HG03460 (cell line): Measurements from ENCODE around the gene NEK5.
"Not testable (repeated sequence)": the region's sequence is repeated elsewhere in the genome, so short reads cannot be mapped to it uniquely, and the experiment has no call there.

Experiments
- ATAC-seq: cut with Tn5 transposase; IDR thresholded peaks from one replicate; pipeline ENCODE4 v1.9.1; 2021; ENCODE audit not compliant: unreplicated experiment

NEK5 gene, protein sequence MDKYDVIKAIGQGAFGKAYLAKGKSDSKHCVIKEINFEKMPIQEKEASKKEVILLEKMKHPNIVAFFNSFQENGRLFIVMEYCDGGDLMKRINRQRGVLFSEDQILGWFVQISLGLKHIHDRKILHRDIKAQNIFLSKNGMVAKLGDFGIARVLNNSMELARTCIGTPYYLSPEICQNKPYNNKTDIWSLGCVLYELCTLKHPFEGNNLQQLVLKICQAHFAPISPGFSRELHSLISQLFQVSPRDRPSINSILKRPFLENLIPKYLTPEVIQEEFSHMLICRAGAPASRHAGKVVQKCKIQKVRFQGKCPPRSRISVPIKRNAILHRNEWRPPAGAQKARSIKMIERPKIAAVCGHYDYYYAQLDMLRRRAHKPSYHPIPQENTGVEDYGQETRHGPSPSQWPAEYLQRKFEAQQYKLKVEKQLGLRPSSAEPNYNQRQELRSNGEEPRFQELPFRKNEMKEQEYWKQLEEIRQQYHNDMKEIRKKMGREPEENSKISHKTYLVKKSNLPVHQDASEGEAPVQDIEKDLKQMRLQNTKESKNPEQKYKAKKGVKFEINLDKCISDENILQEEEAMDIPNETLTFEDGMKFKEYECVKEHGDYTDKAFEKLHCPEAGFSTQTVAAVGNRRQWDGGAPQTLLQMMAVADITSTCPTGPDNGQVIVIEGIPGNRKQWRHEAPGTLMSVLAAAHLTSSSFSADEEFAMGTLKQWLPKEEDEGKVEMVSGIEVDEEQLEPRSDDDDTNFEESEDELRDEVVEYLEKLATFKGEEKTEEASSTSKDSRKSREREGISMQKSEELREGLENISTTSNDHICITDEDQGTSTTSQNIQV

DNA sequence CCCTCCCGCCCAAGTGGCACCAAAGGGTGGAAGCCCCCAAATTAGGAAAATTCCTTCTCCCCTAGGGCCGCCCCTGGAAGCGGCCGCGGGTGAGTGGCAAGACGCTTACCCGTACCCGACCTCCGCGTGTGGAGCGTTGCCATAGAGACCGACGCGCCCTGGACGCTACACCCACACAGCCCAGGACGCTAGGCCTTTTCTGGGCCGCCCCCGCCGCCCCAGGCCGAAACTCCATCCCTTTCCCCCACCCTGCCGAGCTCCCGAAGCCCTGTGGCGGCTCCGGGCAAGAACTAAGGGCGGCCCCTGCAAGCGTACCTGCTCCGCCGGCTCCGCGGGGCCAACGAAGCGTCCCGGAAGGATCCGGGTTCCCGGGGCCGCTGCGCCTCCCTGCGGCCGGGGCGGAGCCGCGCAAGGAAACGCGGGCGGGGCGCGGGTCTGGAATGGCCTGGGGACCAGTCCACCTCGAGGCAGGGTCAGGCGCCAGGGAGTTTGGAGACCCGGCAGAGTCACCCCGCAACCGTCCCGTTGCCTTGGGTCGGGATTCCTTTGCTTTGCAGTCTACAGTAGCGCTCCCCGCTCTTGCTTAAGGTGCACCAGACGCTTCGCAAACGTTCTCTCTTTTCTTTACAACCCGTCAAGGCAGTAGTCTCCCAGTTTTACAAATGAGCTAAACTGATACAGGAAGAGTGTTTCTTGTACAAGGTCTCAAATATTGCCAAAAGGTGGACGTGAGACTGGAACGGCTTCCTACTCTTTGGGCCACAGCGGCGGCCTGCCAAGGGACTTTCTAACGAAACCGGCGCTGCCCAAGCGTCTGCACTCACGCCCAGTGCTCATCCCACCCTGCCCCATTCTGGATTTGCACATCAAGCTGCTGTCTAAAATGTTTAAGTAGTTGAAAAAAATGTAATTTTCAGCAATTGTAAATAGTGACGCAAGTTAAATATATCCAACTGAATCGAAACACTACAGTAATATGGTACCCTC, at the start of gene NEK5:
NEK5 (minus strand) TSS at position 360 of the 987 bp plus-strand sequence. CDS start 1,591 bp downstream, outside the sequence.
- ATAC-seq, result peak; percentile 75

DNA sequence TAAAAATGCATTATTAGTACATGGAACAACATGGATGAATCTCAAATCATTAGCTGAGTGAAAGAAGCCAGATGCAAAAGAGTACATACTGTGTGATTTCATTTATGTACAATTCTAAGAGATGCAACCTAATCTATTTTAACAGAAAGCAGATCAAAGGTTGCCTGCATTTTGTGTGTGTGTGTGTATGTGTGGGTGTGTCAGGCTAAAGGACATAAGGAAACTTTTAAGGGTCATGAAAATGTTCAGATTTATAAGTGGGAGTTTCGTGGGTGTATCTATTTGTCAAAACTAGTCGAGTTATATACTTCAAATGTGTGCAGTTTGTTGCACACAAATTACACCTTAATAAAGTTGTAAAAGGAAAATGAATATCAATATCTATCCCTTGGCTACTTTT, 48.4 kb upstream of the NEK5 start:
- ATAC-seq, result no peak

DNA sequence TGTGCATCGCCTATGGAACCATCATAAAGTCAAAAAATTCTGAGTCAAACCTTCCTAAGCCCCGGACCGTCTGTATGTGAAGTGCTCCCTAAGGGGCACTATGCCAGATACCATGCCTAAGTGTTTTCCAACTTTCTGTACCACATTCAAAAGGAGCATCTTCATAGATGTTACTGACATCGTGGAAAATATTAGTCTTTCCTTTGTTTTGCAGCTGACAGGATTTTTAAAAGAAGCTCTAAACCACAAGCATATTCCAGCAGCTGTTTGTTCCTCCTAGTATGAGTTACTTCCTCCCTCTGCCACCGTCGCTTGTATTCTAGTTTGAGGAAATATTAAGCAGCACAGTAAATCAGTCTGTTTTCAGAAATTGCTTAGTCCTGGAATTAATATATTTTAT, 45.1 kb upstream of the NEK5 start:
- ATAC-seq, result not testable (repeated sequence)

DNA sequence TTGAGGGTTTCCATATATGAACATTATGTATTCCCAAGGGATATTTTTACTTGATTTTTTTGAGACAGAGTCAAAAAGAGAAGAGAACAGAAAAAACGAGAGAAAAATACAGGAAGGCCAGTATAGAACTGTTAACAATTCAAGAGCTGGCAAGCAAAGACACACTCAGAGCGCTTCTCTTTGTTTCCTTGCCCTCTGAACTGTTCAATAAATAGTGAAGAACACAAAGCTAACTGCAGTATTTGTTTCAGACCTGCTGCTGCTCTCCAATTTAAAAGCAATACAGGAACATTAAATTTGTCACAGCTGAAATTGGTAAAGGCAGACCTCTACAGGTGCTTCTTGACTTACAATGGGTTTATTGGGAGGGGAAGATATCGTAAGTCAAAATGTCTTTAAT, 44.5 kb upstream of the NEK5 start:
- ATAC-seq, result no peak

DNA sequence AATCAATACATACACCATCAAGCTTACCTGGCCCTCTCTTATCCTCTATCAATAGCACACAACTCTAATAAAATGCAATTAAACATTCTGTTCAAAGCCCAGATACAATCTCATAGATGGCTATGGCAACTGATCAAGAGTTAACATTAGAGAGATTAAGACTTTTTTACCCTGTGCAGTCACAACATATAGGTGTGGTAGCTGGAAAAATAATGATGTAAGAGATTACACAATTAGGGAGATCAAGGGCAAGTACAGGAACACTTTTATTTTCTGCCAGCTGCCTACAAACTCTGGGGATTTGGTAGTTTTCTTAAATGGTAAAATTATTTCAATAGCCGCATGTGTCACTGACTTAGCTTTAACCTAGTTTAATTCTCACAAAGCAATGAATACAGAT, 42.8 kb upstream of the NEK5 start:
- ATAC-seq, result not testable (repeated sequence)

DNA sequence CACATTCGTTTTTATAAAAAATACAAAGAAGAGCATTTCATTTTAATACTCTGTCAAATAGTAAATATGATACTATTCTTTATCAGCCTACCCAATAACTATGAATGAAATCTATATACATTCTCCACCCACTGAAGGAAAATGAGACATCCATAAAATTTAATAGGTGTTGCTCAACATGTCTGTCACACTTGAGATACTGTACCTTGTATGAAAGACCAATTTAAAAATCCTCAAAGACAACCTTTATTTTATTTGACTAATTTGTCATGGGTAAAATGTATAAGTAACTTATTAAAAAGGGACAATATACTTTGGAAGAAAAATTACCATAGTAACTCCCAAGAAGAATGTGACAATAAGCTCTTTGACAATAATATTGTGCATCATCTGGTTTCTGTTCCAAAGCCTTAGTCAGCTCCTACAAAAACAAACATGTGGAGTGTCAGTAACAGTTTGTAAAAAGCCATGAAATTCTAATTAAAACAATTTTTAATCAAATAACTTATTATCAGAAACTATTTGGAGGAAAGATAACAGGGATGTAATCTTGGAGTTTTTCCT, 42.0 kb upstream of the NEK5 start:
- not testable (repeated sequence) for ATAC-seq

DNA sequence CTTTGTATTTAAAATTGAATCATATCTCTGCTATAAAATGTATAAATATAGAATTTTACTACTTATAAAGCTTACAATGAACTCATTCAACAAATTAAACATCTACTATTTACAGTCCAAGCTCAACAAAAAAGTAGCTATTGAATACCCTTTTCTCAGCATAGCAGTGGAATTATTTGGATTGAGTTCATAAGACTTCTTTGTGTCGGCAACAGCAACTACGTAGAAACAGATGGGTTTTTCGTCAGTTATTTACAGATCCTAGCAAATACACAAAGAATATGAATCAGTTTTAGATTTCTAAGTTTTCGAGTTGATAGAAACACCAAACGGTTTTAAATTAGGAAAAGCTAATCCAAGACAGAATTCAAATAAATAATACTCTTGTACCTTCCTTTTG, 41.0 kb upstream of the NEK5 start:
- ATAC-seq, result no peak

DNA sequence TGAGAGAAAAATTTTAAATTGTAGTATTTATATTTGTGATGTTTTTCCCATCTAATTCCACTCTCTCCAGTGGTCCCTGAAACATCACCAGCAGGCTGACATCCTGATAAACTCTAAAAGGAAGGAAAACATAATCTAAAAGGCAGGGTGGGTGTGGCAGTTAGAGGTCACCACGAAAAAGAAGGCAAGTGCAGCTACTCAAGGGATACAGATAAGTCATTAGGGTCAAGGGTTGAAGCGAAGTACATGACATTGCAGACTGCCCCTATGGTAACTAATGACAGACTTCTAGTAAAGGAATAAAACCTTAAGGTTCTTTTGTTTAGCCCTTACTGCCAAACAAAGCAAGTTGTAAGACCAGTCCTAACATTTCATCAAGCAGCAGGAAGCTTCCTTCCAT, 36.5 kb upstream of the NEK5 start:
- no peak for ATAC-seq

DNA sequence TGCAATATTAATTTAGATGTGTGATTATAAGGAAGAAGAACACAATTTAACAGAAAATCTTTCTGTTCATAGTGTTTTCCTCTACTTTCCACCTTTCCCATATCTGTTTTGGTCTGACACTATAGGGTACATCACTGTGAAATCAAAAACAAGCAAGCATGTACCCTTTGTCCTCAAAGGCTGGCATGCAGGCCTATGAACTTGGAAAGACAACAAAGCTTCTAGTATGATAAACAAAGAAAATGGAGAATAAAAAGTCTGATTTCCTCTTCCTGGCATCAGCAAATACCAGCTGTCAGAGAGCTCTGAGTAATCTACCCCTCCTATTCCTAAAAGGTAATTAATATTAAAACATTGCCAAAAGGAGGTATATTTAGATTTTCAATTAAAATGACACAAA, 36.1 kb upstream of the NEK5 start:
- no peak for ATAC-seq

DNA sequence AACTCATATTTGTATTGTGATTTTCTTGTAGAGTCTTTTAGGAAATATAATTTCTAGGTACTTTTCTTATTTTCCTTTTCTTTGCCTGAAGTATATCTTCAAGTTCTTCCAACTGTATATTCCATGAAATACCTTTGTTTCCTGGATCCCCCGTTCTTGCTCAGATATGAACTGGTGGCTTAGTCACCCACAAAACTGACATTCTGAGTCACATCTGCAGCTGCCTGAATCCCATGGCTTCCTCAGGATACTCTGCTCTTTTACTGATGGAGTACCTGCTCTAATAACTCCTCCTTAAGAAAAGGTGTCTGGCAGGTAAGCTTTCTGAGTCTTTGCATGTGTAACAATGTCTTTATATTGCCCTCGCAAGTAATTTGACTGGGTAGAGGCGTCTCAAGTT, 35.0 kb upstream of the NEK5 start:
- ATAC-seq, result not testable (repeated sequence)

DNA sequence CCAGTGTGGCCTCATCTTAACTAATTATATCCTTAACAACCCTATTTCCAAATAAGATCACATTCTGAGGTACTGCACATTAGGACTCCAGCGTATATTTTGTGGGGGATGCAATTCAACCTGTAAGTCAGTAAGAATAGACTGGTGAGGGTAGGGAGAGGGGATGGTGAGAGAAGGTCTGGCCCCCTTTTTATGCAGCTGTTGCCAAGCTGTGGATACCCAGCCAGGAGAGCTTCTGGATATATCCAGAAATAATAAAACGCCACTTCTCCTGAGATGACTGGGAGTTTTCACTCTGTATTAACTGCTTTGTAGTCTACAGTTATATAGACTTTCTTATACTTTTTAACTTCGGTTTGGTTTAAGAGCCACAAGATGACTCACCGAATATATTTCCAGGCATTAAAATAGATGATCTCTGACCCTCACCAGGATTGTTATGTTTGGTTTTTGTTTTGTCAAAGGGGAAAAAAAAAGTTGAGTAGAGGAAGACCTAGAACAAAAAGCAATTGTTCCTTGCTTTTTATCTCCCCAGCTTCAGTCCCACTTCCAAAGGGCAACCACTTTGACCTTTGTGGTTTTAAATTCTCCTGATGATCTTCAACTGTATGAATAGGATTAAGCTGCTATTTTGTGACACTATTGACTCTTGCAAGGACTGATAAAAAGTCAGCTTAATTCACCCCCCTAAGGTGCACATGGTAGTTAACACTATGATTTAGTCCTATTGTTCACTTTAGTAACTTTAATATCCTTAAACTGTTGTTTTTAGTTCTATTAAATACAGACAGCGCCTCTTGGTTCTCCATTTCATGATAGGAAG, 33.6 kb upstream of the NEK5 start:
- no peak for ATAC-seq

DNA sequence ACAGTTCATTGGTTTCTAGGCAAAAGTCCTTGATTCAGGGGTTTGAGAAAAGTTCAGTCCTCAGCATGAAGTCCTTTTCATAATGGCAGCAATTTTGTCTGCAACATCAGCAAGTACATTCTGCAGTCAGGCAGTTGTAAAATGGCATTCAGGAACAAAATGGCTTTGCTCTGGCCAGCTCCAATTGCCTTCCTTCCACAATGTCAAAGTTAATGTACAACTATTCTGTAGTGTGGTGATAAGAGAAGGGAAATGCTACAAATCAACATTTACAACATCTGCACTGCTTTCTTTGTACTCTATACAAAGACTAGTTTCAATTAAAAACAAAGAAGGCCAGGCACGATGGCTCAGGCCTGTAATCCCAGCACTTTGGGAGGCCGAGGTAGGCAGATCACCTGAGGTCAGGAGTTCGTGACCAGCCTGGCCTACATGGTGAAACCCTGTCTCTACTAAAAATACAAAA, 32.3 kb upstream of the NEK5 start:
- no peak for ATAC-seq

DNA sequence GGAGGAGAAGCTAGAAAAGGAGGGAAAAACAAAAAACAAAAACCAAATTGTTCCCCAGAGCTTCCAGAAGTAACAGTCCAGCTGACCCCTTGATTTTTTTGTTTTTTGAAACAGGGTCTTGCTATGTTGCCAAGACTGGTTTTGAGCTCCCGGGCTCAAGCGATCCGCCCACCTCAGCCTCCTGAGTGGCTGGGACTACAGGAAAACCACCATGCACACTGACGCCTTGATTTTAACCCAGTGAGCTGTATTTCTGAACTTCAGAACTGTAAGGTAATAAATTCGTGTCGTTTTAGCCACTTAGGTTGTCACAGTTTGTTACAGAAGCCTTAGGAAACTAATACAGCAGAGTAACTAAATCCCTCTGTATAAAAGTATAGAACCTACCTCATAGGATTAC, 31.6 kb upstream of the NEK5 start:
- no peak for ATAC-seq

DNA sequence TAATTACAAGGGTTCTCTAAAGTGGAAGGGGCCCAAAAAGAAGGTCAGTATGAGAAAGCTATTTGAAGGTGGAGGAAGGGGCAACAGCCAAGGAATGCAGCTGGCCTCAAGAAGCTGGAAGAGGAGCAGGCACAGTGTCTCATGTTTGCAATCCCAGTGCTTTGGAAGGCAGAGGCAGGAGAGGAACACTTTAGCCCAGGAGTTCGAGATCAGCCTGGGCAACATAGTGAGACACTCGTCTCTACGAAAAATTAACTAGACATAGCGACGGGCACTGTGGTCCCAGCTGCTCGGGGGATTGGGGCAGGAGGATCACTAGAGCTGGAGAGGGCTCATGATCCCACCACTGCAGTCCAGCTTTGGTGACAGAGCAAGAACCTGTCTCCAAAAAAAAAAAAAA, 31.2 kb upstream of the NEK5 start:
- no peak for ATAC-seq

DNA sequence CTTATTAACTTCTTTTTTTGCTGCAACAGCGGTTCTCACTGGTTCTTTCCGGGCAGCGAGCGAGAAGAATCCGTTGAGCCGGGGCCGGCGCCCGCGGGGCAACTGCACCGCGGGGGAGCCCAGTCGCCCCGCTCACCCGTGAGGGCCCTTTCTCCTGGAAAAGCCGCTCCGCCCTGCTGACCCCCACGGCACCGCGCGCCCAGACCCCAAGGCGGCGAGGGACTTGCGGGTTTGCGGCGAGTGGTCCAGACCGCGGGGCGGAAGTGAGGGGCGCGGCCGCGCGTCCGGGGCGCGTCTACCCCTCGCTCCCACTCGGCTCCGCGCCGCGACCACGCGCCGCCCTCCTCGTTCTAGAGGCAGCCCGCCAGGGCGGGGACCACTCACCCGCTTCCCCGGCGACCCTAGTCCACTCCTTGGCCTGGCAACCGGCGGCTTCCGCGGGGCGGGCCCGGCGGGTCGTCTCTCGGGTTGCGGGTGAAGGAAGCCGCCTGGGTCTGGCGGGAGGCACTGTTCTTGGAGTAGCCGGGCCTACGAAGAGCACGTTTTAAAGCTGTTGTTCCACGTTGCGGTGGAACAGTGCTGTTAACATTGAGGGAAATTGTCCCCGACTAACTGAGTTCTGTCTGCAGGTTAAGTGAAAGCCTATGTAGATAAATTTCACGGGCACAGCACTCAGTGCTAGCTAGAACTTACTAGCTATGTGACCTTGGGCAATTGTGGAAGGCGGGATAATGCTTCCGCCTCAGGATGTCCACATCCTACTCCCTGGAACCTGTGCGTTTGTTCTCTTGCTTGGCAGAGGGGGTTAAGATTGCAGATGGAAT, 30.5 kb upstream of the NEK5 start, which contains the start of gene NEK3:
NEK3 (minus strand) TSS at position 439 of the 824 bp plus-strand sequence. CDS start 3,406 bp downstream, outside the sequence.
- ATAC-seq, result peak; percentile 85

DNA sequence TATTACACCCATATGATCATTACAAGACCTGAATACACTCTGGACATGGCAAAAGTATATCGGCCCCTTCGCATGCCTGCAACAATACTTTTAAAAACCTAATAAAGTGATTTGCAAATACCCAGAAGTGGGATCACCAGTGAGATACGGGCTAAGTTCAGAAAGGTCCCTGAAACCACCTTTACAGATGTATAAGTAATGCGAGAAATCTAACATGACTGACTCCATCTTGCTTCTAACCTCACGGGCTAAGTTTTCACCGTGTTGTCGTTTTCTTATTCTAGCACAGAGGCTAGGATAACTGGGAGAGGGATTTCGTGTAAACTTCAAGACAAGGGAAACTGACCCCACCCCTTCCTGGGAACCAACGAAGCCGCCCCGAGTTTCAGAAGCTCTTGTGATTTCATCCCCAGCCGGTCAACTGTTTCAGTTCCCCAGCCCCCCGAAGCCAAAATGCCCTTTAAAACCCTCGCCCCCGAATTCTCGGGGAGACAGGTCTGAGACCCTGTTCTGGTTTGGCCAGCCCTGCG, 29.8 kb upstream of the NEK5 start:
- ATAC-seq, result no peak

DNA sequence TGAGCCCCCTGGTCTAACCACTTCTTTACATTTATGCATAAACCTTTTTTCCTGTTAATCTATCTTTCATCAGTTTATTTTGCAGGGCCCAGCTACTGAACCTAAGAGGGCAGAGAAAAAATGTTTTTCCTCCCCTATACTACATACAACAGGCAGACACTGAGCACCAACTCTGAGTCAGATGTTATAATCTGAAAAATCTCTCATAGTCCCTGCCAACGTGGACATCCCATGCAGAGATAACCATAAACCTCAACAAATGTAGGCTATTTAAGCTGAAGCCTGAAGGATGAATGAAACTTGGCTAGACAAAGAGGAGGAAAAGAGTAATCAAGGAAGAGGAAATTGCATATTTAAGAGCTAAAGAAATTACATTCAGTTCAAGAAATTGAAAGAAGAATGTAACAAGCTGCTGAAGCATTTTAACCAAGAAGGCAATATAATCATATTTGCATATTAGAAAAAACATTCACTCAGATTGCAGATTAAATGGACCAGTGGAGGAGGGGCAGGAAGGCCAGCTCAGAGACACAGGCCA, 27.9 kb upstream of the NEK5 start:
- no peak for ATAC-seq

DNA sequence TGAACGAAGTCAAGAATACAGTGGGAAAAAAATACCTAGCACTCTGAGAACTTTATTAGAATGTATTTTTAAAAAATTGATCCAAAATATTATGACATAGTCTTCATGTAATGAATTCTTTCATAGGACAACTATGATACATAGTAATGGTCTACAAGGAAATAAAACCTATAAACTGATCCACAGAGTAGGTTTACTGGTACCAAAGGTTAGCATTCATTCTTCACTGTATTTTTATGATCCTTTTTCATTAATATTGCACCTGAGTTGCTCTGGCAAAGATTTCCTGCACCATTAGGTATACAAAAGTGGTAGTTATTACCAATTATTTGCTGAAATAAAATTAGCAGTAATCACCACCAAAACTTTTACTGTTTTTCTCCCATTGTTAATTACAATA, 26.3 kb upstream of the NEK5 start:
- ATAC-seq, result no peak
